C4-2B (cell line): Measurements from ENCODE around the gene TMPRSS9.

Experiments used
- CTCF ChIP-seq: fragments of 450-650 bp; conservative IDR thresholded peaks from 2 replicates; pipeline ENCODE4 v1.5.1; 2017; ENCODE audit warnings: mild to moderate bottlenecking
- ZFX ChIP-seq: fragments of 450-650 bp; IDR thresholded peaks from 2 replicates; pipeline ENCODE4 v1.6.1; 2017

DNA sequence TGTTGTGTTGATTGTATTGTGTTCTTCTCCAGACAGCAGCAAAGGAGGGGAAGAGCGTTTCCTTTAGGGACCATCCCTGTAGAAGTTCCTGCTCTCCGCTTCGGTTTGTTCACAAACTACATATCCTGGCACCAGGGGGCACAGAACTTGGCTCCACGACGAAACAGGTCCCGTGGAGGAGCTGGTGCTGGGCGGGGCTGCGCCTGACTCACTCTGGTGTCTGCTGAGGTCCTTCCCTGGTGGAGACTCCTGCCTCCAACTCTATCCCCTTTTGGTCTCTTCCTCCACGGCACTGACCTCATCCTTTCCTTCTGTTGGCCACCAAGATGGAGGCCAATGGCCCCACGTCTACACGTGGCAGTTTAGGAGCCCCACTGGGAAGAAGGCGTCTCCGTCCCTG, 14.7 kb downstream of the TMPRSS9 start:
- TF ChIP-seq CTCF (no peak), ZFX (no peak)
